ENCODE data around the gene SMIM1. TPM values are rescaled to one million over a fixed set of nuclear protein-coding genes. Genes with fewer than 3 reads are reported as not detected.

Gene SMIM1
- total RNA-seq, 1 donor from 2014 or later, result 1.3 TPM

GRCh38 chr1:3731583-3732433 is 40.7 kb upstream of the SMIM1 start:
- Mint-ChIP-seq H3K4me3 (ENCODE audit: unreplicated experiment) (no peak overlapping the region), H3K4me1 (ENCODE audit: unreplicated experiment) (peaks cover 18% of the 10 kb centered on the region), H3K36me3 (ENCODE audit: unreplicated experiment) (peaks cover 3% of the 10 kb centered on the region), H3K9me3 (ENCODE audit: unreplicated experiment) (no peaks in the 10 kb centered on the region), H3K27ac (ENCODE audit: unreplicated experiment) (no peak overlapping the region), H3K27me3 (ENCODE audit: unreplicated experiment) (no peaks in the 10 kb centered on the region)
- TF ChIP-seq CTCF (IDR thresholded peaks at IDR 0.05), result no peak
- no peak for DNase-seq (ENCODE audit: extremely low spot score, unreplicated experiment)

- H3K27ac Mint-ChIP-seq (ENCODE audit: unreplicated experiment), result no peak overlapping the region
- H3K4me3 Mint-ChIP-seq (ENCODE audit: unreplicated experiment), result no peak overlapping the region
- no peak for DNase-seq (ENCODE audit: extremely low spot score, unreplicated experiment)
- no peak for TF ChIP-seq CTCF (IDR thresholded peaks at IDR 0.05)
- no peaks in the 10 kb centered on the region for H3K9me3 Mint-ChIP-seq (ENCODE audit: unreplicated experiment)
- peaks cover 20% of the 10 kb centered on the region for H3K4me1 Mint-ChIP-seq (ENCODE audit: unreplicated experiment)
- H3K27me3 Mint-ChIP-seq (ENCODE audit: unreplicated experiment), result no peaks in the 10 kb centered on the region
- peaks cover 8% of the 10 kb centered on the region for H3K36me3 Mint-ChIP-seq (ENCODE audit: unreplicated experiment)
Observed at GRCh38 chr1:3732434-3733093, 40.0 kb upstream of the SMIM1 start.

- H3K36me3 Mint-ChIP-seq (ENCODE audit: unreplicated experiment), result peaks cover 11% of the 10 kb centered on the region
- TF ChIP-seq CTCF (IDR thresholded peaks at IDR 0.05), result no peak
- peaks cover 20% of the 10 kb centered on the region for H3K4me1 Mint-ChIP-seq (ENCODE audit: unreplicated experiment)
- no peaks in the 10 kb centered on the region for H3K27me3 Mint-ChIP-seq (ENCODE audit: unreplicated experiment)
- H3K27ac Mint-ChIP-seq (ENCODE audit: unreplicated experiment), result no peak overlapping the region
- H3K4me3 Mint-ChIP-seq (ENCODE audit: unreplicated experiment), result no peak overlapping the region
- H3K9me3 Mint-ChIP-seq (ENCODE audit: unreplicated experiment), result no peaks in the 10 kb centered on the region
- no peak for DNase-seq (ENCODE audit: extremely low spot score, unreplicated experiment)
Observed at GRCh38 chr1:3733094-3733882, 39.3 kb upstream of the SMIM1 start.

- no peak for TF ChIP-seq CTCF (IDR thresholded peaks at IDR 0.05)
- H3K4me1 Mint-ChIP-seq (ENCODE audit: unreplicated experiment), result peaks cover 20% of the 10 kb centered on the region
- H3K4me3 Mint-ChIP-seq (ENCODE audit: unreplicated experiment), result no peak overlapping the region
- H3K36me3 Mint-ChIP-seq (ENCODE audit: unreplicated experiment), result peaks cover 11% of the 10 kb centered on the region
- no peak for DNase-seq (ENCODE audit: extremely low spot score, unreplicated experiment)
- H3K27ac Mint-ChIP-seq (ENCODE audit: unreplicated experiment), result no peak overlapping the region
- no peaks in the 10 kb centered on the region for H3K27me3 Mint-ChIP-seq (ENCODE audit: unreplicated experiment)
- H3K9me3 Mint-ChIP-seq (ENCODE audit: unreplicated experiment), result no peaks in the 10 kb centered on the region
Observed at GRCh38 chr1:3733883-3734589, 38.5 kb upstream of the SMIM1 start.

All from osteocyte (in vitro differentiated cells).